GM19467 (cell line): Measurements from ENCODE around the gene CTPS2.
"Not testable (repeated sequence)": the region's sequence is repeated elsewhere in the genome, so short reads cannot be mapped to it uniquely, and the experiment has no call there.

Experiments used
- ATAC-seq: cut with Tn5 transposase; IDR thresholded peaks from one replicate; pipeline ENCODE4 v1.9.1; 2021; ENCODE audit warnings: mild to moderate bottlenecking, moderate library complexity; ENCODE audit not compliant: unreplicated experiment

Gene CTPS2

GRCh38 chrX:16610121-16610621 is 102.3 kb downstream of the CTPS2 start:
- ATAC-seq: no peak

- no peak for ATAC-seq
Observed at GRCh38 chrX:16606142-16606720, 106.2 kb downstream of the CTPS2 start.

- no peak for ATAC-seq
Observed at GRCh38 chrX:16604337-16604736, 108.1 kb downstream of the CTPS2 start.

GRCh38 chrX:16603822-16604221 is 108.6 kb downstream of the CTPS2 start:
- no peak for ATAC-seq

GRCh38 chrX:16603235-16603634 is 109.2 kb downstream of the CTPS2 start:
- not testable (repeated sequence) for ATAC-seq

- ATAC-seq: no peak
Observed at GRCh38 chrX:16601885-16602284, 110.6 kb downstream of the CTPS2 start.

- no peak for ATAC-seq
Observed at GRCh38 chrX:16594490-16594889, 118.0 kb downstream of the CTPS2 start.

GRCh38 chrX:16593801-16594200 is 118.7 kb downstream of the CTPS2 start:
- ATAC-seq: no peak

- no peak for ATAC-seq
Observed at GRCh38 chrX:16592194-16592770, 120.2 kb downstream of the CTPS2 start.

- ATAC-seq: no peak
Observed at GRCh38 chrX:16589826-16590225, 122.6 kb downstream of the CTPS2 start.

- no peak for ATAC-seq
Observed at GRCh38 chrX:16589211-16589610, 123.3 kb downstream of the CTPS2 start.

- ATAC-seq: no peak
Observed at GRCh38 chrX:16588266-16588665, 124.2 kb downstream of the CTPS2 start.

- no peak for ATAC-seq
Observed at GRCh38 chrX:16587836-16588235, 124.6 kb downstream of the CTPS2 start.

GRCh38 chrX:16586377-16587112 is 125.9 kb downstream of the CTPS2 start:
- no peak for ATAC-seq

GRCh38 chrX:16585486-16586376 is 126.7 kb downstream of the CTPS2 start:
- ATAC-seq: no peak

- ATAC-seq: not testable (repeated sequence)
Observed at GRCh38 chrX:16580004-16580797, 132.3 kb downstream of the CTPS2 start.

- no peak for ATAC-seq
Observed at GRCh38 chrX:16579517-16579916, 133.0 kb downstream of the CTPS2 start.

GRCh38 chrX:16578218-16578617 is 134.3 kb downstream of the CTPS2 start:
- no peak for ATAC-seq

- ATAC-seq: no peak
Observed at GRCh38 chrX:16577483-16578029, 134.9 kb downstream of the CTPS2 start.

GRCh38 chrX:16575388-16575787 is 137.1 kb downstream of the CTPS2 start:
- not testable (repeated sequence) for ATAC-seq
